ENCODE results near the gene ITSN1. TPM values are rescaled to one million over a fixed set of nuclear protein-coding genes. Genes with fewer than 3 reads are reported as not detected.

The ITSN1 gene
- total RNA-seq, 1 experiment from 2014 or later: 50.3 TPM

- in situ Hi-C loops (cut with HindIII; ENCODE audit: low pct_unique_long_range_greater_than_20kb, low sequenced_read_pairs) (no loop called here), intact Hi-C loops (cut with micrococcal nuclease; ENCODE audit: unreplicated experiment) (no loop called here)
- Histone ChIP-seq H3K9me3 (ENCODE audit: control insufficient read depth, insufficient read depth, low read depth, low read length) (no peaks in the 10 kb centered on the region), H3K27ac (ENCODE audit: low read length) (peak overlapping the region; percentile 45; the same call in 1 of the 2 replicates), H3K4me1 (ENCODE audit: control insufficient read depth, insufficient read depth, low read length) (peaks cover 16% of the 10 kb centered on the region), H3K27me3 (ENCODE audit: control insufficient read depth, insufficient read depth, low read length) (no peaks in the 10 kb centered on the region), H3K36me3 (ENCODE audit: control insufficient read depth, insufficient read depth, low read length) (peaks cover 2% of the 10 kb centered on the region; the same call in 1 of the 2 replicates), H3K4me3 (ENCODE audit: low read depth in 2 of 2, low read length in 2 of 2) (no peak overlapping the region)
- CTCF ChIA-PET: no interaction called here
- DNase-seq (ENCODE audit: low read depth, low spot score): no peak
- POLR2A ChIA-PET: no interaction called here
- no peak for ATAC-seq
- BruUV-seq (replicated peaks): no TSS peak
- TF ChIP-seq SIN3A (IDR thresholded peaks at IDR 0.05; ENCODE audit: borderline replicate concordance, insufficient read depth, low read depth, low read length): no peak
- no peak for TF ChIP-seq REST (IDR thresholded peaks at IDR 0.05; ENCODE audit: insufficient read depth in 1 of 2, low read depth in 2 of 2, low read length in 1 of 2)
- TF ChIP-seq POLR2AphosphoS5 (IDR thresholded peaks at IDR 0.05; ENCODE audit: low read depth, low read length): no peak
- TF ChIP-seq CTCF (IDR thresholded peaks at IDR 0.05): no peak
- TF ChIP-seq TCF7L2 (IDR thresholded peaks at IDR 0.05; ENCODE audit: low read depth, low read length): no peak
Measured at GRCh38 chr21:33800753-33801423, 158.6 kb downstream of the ITSN1 start.

GRCh38 chr21:33801424-33802405 is 159.4 kb downstream of the ITSN1 start:
- DNase-seq (ENCODE audit: low read depth, low spot score): peak; percentile 85

More at GRCh38 chr21:33801424-33802405, 159.4 kb downstream of the ITSN1 start:
- TF ChIP-seq TCF7L2 (IDR thresholded peaks at IDR 0.05; ENCODE audit: low read depth, low read length): 0 out of 2 replicates have a peak, but pooled peaks have one; percentile 43
- no peak for TF ChIP-seq CTCF (IDR thresholded peaks at IDR 0.05)
- no peak for TF ChIP-seq REST (IDR thresholded peaks at IDR 0.05; ENCODE audit: insufficient read depth in 1 of 2, low read depth in 2 of 2, low read length in 1 of 2)
- peak; percentile 46; the same call in 1 of the 2 replicates for TF ChIP-seq POLR2AphosphoS5 (IDR thresholded peaks at IDR 0.05; ENCODE audit: low read depth, low read length)
- Histone ChIP-seq H3K27ac (ENCODE audit: low read length) (peak overlapping the region; percentile 63), H3K36me3 (ENCODE audit: control insufficient read depth, insufficient read depth, low read length) (no peaks in the 10 kb centered on the region; the same call in 1 of the 2 replicates), H3K4me3 (ENCODE audit: low read depth in 2 of 2, low read length in 2 of 2) (no peak overlapping the region), H3K4me1 (ENCODE audit: control insufficient read depth, insufficient read depth, low read length) (peaks cover 16% of the 10 kb centered on the region), H3K27me3 (ENCODE audit: control insufficient read depth, insufficient read depth, low read length) (no peaks in the 10 kb centered on the region), H3K9me3 (ENCODE audit: control insufficient read depth, insufficient read depth, low read depth, low read length) (no peaks in the 10 kb centered on the region)
- intact Hi-C loops (cut with micrococcal nuclease; ENCODE audit: unreplicated experiment): no loop called here
- ATAC-seq: peak; percentile 99
- no TSS peak for BruUV-seq (replicated peaks)
- ChIA-PET CTCF (no interaction called here), POLR2A (no interaction called here)
- in situ Hi-C loops (cut with HindIII; ENCODE audit: low pct_unique_long_range_greater_than_20kb, low sequenced_read_pairs): no loop called here
